WERI-Rb-1 (cell line): ENCODE measurements around the gene IRF3.

Source experiments
- DNase-seq: peaks from one replicate; pipeline ENCODE4 v3.0.0-alpha.2; 2020
- H3K27ac ChIP-seq: fragments of 250-450 bp; sonication (Bioruptor Pico); 2 replicates; pipeline ENCODE4 v1.5.1; 2020; ENCODE audit warnings: mild to moderate bottlenecking, moderate library complexity
- H3K27me3 ChIP-seq: fragments of 250-450 bp; sonication (Bioruptor Pico); 2 replicates; pipeline ENCODE4 v1.5.1; 2021; ENCODE audit warnings: mild to moderate bottlenecking, low read depth, moderate library complexity; ENCODE audit not compliant: insufficient read depth, severe bottlenecking
- H3K36me3 ChIP-seq: fragments of 250-450 bp; sonication (Bioruptor Pico); 2 replicates; pipeline ENCODE4 v1.5.1; 2020; ENCODE audit warnings: mild to moderate bottlenecking, moderate library complexity
- H3K4me3 ChIP-seq: 2 replicates; pipeline ENCODE4 v1.5.1; 2011; ENCODE audit warnings: low read depth, mild to moderate bottlenecking, control low read depth, low read length
- H3K9me3 ChIP-seq: fragments of 250-450 bp; sonication (Bioruptor Pico); 2 replicates; pipeline ENCODE4 v1.5.1; 2021; ENCODE audit warnings: mild to moderate bottlenecking, moderate library complexity; ENCODE audit not compliant: severe bottlenecking
- CTCF ChIP-seq: IDR thresholded peaks from 2 replicates; pipeline ENCODE4 v1.5.1; 2011; ENCODE audit warnings: low read depth, mild to moderate bottlenecking, control low read depth, inconsistent platforms, low read length

IRF3 gene

GRCh38 chr19:49688531-49689132 is 23.0 kb upstream of the IRF3 start:
- Histone ChIP-seq H3K27me3 (no peaks in the 10 kb centered on the region), H3K9me3 (no peaks in the 10 kb centered on the region), H3K36me3 (peaks cover 46% of the 10 kb centered on the region), H3K4me3 (no peak overlapping the region), H3K27ac (no peak overlapping the region)
- DNase-seq, result no peak
- TF ChIP-seq CTCF, result no peak

GRCh38 chr19:49687566-49688316 is 22.1 kb upstream of the IRF3 start:
- peaks cover 46% of the 10 kb centered on the region for H3K36me3 ChIP-seq
- no peaks in the 10 kb centered on the region for H3K27me3 ChIP-seq
- no peak overlapping the region for H3K4me3 ChIP-seq
- H3K9me3 ChIP-seq, result no peaks in the 10 kb centered on the region
- no peak for DNase-seq
- TF ChIP-seq CTCF, result no peak
- no peak overlapping the region for H3K27ac ChIP-seq

- Histone ChIP-seq H3K9me3 (no peaks in the 10 kb centered on the region), H3K36me3 (peaks cover 52% of the 10 kb centered on the region), H3K27me3 (no peaks in the 10 kb centered on the region), H3K27ac (no peak overlapping the region), H3K4me3 (no peak overlapping the region)
- DNase-seq, result no peak
- no peak for TF ChIP-seq CTCF
Observed at GRCh38 chr19:49687150-49687549, 21.5 kb upstream of the IRF3 start.

GRCh38 chr19:49686503-49687088 is 20.9 kb upstream of the IRF3 start:
- TF ChIP-seq CTCF, result no peak
- H3K27ac ChIP-seq, result no peak overlapping the region
- H3K36me3 ChIP-seq, result peaks cover 58% of the 10 kb centered on the region
- DNase-seq, result no peak
- H3K4me3 ChIP-seq, result no peak overlapping the region
- no peaks in the 10 kb centered on the region for H3K27me3 ChIP-seq
- no peaks in the 10 kb centered on the region for H3K9me3 ChIP-seq

GRCh38 chr19:49685845-49686332 is 20.2 kb upstream of the IRF3 start:
- peaks cover 65% of the 10 kb centered on the region for H3K36me3 ChIP-seq
- H3K27me3 ChIP-seq, result no peaks in the 10 kb centered on the region
- no peaks in the 10 kb centered on the region for H3K9me3 ChIP-seq
- no peak for DNase-seq
- H3K4me3 ChIP-seq, result no peak overlapping the region
- TF ChIP-seq CTCF, result no peak
- no peak overlapping the region for H3K27ac ChIP-seq
